Smooth muscle cell (in vitro differentiated cells): Measurements from ENCODE around the gene LAPTM5. TPM values are rescaled to one million over a fixed set of nuclear protein-coding genes. Genes with fewer than 3 reads are reported as not detected.

ENCODE experiments used
- DNase-seq: peaks from one replicate; lab custom pipeline; 2025; ENCODE audit not compliant: unreplicated experiment; lab: John Stamatoyannopoulos, UW
- H2AFZ ChIP-seq: fragments of 200-600 bp; sonication (generic); 2 replicates; pipeline ENCODE4 v1.6.0; 2016; ENCODE audit warnings: antibody characterized with exemption, low read depth, mild to moderate bottlenecking
- H3F3A ChIP-seq: fragments of 200-600 bp; sonication (generic); 2 replicates; pipeline ENCODE4 v1.6.0; 2017; ENCODE audit warnings: antibody characterized with exemption, low read depth
- H3K27ac ChIP-seq: fragments of 200-600 bp; sonication (generic); 2 replicates; pipeline ENCODE4 v1.5.1; 2016; ENCODE audit warnings: low read depth, mild to moderate bottlenecking
- H3K27me3 ChIP-seq: fragments of 200-600 bp; sonication (generic); 2 replicates; pipeline ENCODE4 v1.6.1; 2016; ENCODE audit warnings: low read depth, mild to moderate bottlenecking
- H3K36me3 ChIP-seq: fragments of 200-600 bp; sonication (generic); 2 replicates; pipeline ENCODE4 v1.5.1; 2016; ENCODE audit warnings: low read depth
- H3K4me1 ChIP-seq: fragments of 200-600 bp; sonication (generic); 2 replicates; pipeline ENCODE4 v1.5.1; 2016; ENCODE audit warnings: low read depth
- H3K4me2 ChIP-seq: fragments of 200-600 bp; sonication (generic); 2 replicates; pipeline ENCODE4 v1.6.0; 2016; ENCODE audit warnings: mild to moderate bottlenecking
- H3K4me3 ChIP-seq: fragments of 200-600 bp; sonication (generic); 2 replicates; pipeline ENCODE4 v1.5.1; 2016; ENCODE audit warnings: mild to moderate bottlenecking
- H3K79me2 ChIP-seq: fragments of 200-600 bp; sonication (generic); 2 replicates; pipeline ENCODE4 v1.6.0; 2016; ENCODE audit warnings: low read depth, mild to moderate bottlenecking
- H3K9ac ChIP-seq: fragments of 200-600 bp; sonication (generic); 2 replicates; pipeline ENCODE4 v1.6.0; 2016; ENCODE audit warnings: low read depth
- H3K9me3 ChIP-seq: fragments of 200-600 bp; sonication (generic); replicated peaks from 2 replicates; pipeline ENCODE4 v1.5.1; 2016; ENCODE audit warnings: low read depth
- H4K20me1 ChIP-seq: fragments of 200-600 bp; sonication (generic); 2 replicates; pipeline ENCODE4 v1.6.0; 2016; ENCODE audit warnings: low read depth
- WGBS: methylation state at CpG from one replicate; pipeline ENCODE4 v1.1.7; 2016; ENCODE audit warnings: low lambda C conversion rate; 5-methylcytosine and 5-hydroxymethylcytosine counted together
- polyA plus RNA-seq: library from polyadenylated mRNA; unstranded; fragments of >200 nt; fragmentation: Nextera tagmentation; extraction: Ambion mirVana; gene quantifications from 2 replicates; pipeline ENCODE4 v1.2.1, GENCODE V29; 2016
- total RNA-seq: library from RNA; depleted of rRNA; stranded (reverse); fragments of >200 nt; gene quantifications from 2 replicates; pipeline ENCODE4 v1.2.3, GENCODE V29; 2014
- TF ChIP-seq, protein P1 (sequence below): fragments of 200-600 bp; sonication (generic); IDR thresholded peaks from 2 replicates; pipeline ENCODE4 v1.5.1; 2017; ENCODE audit warnings: borderline replicate concordance, mild to moderate bottlenecking, antibody characterized with exemption; ENCODE audit not compliant: insufficient read depth, poor library complexity, severe bottlenecking

Gene LAPTM5
- total and polyA plus RNA-seq, 2 experiments from 2014 or later, result 0.63 to 1.4 TPM

DNA sequence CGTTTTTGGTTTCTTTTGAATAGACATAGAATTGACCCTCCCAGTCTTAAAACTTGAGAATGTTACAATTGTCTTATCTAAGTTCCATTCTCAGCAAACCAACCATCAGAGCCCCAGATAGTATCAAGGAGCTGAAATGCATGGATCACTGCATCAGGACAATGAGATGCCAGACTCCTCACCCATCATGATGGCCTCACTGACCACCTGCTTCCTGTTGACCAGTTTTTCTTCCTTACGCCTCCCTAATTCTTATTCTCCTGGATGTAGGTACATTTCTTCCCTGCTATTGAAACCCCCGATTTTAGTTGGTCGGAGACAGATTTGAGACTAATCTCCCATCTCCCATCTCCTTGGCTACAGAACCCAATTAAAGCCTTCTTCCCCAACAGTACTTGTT, 51.9 kb downstream of the LAPTM5 start:
- H3K4me1 ChIP-seq, result peaks cover 8% of the 10 kb centered on the region
- DNase-seq, result no peak
- no peaks in the 10 kb centered on the region for H3K9me3 ChIP-seq
- TF ChIP-seq, protein P1, sequence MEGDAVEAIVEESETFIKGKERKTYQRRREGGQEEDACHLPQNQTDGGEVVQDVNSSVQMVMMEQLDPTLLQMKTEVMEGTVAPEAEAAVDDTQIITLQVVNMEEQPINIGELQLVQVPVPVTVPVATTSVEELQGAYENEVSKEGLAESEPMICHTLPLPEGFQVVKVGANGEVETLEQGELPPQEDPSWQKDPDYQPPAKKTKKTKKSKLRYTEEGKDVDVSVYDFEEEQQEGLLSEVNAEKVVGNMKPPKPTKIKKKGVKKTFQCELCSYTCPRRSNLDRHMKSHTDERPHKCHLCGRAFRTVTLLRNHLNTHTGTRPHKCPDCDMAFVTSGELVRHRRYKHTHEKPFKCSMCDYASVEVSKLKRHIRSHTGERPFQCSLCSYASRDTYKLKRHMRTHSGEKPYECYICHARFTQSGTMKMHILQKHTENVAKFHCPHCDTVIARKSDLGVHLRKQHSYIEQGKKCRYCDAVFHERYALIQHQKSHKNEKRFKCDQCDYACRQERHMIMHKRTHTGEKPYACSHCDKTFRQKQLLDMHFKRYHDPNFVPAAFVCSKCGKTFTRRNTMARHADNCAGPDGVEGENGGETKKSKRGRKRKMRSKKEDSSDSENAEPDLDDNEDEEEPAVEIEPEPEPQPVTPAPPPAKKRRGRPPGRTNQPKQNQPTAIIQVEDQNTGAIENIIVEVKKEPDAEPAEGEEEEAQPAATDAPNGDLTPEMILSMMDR, result no peak
- H3K36me3 ChIP-seq, result no peaks in the 10 kb centered on the region
- WGBS, result 80% methylated on average over 4 of the region's 4 CpGs
- H3K4me3 ChIP-seq, result no peak overlapping the region
- H3K4me2 ChIP-seq, result no peak overlapping the region
- no peak overlapping the region for H2AFZ ChIP-seq
- no peak overlapping the region for H3K9ac ChIP-seq
- no peak overlapping the region for H3K27ac ChIP-seq
- no peaks in the 10 kb centered on the region for H4K20me1 ChIP-seq
- no peaks in the 10 kb centered on the region for H3K27me3 ChIP-seq
- H3K79me2 ChIP-seq, result no peaks in the 10 kb centered on the region
- H3F3A ChIP-seq, result no peaks in the 10 kb centered on the region

DNA sequence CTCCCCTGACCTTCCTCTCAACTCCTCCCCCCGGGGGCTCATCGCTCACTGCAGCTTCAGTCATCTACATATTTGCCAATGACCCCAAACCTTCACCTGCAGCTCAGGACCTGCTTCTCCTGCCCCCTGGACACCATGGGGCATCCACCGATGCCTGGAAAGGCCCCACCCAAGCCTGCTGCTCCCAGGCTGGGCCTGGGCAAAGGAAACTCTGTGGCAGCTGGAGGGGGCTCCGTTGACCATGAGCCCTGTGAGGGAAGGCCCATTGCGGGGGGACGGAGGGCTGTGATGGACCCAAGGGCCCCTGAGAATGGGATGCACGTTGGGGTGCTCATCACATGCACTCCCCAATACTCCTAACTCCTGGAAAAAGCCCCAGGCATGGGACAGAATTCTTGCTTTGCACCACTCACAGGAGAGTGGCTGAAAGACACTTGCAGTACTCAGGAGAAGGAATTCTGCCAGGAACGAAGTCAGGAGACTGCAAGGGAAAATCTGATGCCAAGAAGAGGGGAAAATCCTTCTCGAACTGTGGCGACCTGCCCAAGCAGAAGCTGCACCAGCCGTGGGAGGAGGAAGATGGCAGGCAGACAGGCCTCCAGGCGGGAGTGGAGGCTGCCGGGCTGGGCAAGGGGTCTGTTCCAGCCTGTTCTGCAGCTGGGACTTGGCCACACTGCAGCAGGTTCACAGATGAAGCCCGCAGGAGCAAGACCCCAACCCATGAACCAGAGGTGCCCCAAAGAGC, 52.6 kb downstream of the LAPTM5 start:
- no peak for DNase-seq
- H3K79me2 ChIP-seq, result no peaks in the 10 kb centered on the region
- H4K20me1 ChIP-seq, result no peaks in the 10 kb centered on the region
- H3K4me3 ChIP-seq, result no peak overlapping the region
- H3K27ac ChIP-seq, result no peak overlapping the region
- no peaks in the 10 kb centered on the region for H3K9me3 ChIP-seq
- H3K4me2 ChIP-seq, result no peak overlapping the region
- 90% methylated on average over 14 of the region's 14 CpGs for WGBS
- H3K27me3 ChIP-seq, result no peaks in the 10 kb centered on the region
- no peak overlapping the region for H2AFZ ChIP-seq
- TF ChIP-seq, protein P1, result no peak
- no peaks in the 10 kb centered on the region for H3F3A ChIP-seq
- H3K4me1 ChIP-seq, result peaks cover 8% of the 10 kb centered on the region
- H3K9ac ChIP-seq, result no peak overlapping the region
- no peaks in the 10 kb centered on the region for H3K36me3 ChIP-seq

DNA sequence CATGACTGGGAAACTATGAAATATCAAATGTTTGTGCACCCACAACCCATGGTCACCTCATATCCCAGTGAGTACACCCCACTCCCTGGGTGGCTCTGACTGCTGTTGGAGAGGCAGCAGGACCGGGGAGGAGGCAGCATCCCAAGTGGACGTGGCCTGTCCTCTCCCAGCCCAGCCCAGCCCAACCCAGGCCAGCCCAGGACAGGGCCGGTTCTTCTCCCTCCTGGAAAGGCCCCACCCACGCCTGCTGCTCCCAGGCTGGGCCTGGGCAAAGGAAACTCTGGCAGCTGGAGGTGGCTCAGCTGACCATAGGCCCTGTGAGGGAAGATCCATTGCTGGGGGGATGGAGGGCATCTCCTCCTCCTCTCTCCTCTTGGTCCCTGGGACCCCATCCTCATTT, 53.3 kb downstream of the LAPTM5 start:
- H3F3A ChIP-seq, result no peaks in the 10 kb centered on the region
- no peak for DNase-seq
- H3K36me3 ChIP-seq, result no peaks in the 10 kb centered on the region
- H3K27me3 ChIP-seq, result no peaks in the 10 kb centered on the region
- H3K4me2 ChIP-seq, result no peak overlapping the region
- H4K20me1 ChIP-seq, result no peaks in the 10 kb centered on the region
- WGBS, result 56% methylated on average over 2 of the region's 4 CpGs
- H3K79me2 ChIP-seq, result no peaks in the 10 kb centered on the region
- H3K9me3 ChIP-seq, result no peaks in the 10 kb centered on the region
- H3K4me3 ChIP-seq, result no peak overlapping the region
- no peak overlapping the region for H3K27ac ChIP-seq
- no peak overlapping the region for H3K9ac ChIP-seq
- H3K4me1 ChIP-seq, result peaks cover 8% of the 10 kb centered on the region
- TF ChIP-seq, protein P1, result no peak
- no peak overlapping the region for H2AFZ ChIP-seq

DNA sequence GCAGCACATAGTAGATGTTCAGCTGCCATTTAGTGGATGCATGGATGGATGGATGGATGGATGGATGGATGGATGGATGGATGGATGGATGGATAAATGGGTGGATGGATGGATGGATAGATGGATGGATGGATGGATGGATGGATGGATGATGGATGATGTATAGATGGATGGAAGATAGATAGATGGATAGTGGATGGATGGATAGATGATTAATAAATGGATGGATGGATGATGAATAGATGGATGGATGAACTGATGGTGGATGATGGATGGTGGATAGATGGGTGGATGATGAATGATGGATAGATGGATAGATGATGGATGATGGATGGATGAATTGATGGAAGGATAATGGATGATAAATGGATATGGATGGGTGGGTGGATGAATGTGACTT, 54.8 kb downstream of the LAPTM5 start:
- TF ChIP-seq, protein P1, result no peak
- H3K4me3 ChIP-seq, result no peak overlapping the region
- H3F3A ChIP-seq, result no peaks in the 10 kb centered on the region
- no peak overlapping the region for H2AFZ ChIP-seq
- peaks cover 12% of the 10 kb centered on the region for H3K4me1 ChIP-seq
- H3K79me2 ChIP-seq, result no peaks in the 10 kb centered on the region
- H3K4me2 ChIP-seq, result no peak overlapping the region
- H3K9ac ChIP-seq, result no peak overlapping the region
- H4K20me1 ChIP-seq, result no peaks in the 10 kb centered on the region
- H3K27ac ChIP-seq, result no peak overlapping the region
- H3K36me3 ChIP-seq, result no peaks in the 10 kb centered on the region
- no peak for DNase-seq
- no peaks in the 10 kb centered on the region for H3K27me3 ChIP-seq
- H3K9me3 ChIP-seq, result no peaks in the 10 kb centered on the region
